Keratinocyte (primary cell): ENCODE results near the gene EXO5. TPM values are rescaled to one million over a fixed set of nuclear protein-coding genes. Genes with fewer than 3 reads are reported as not detected.

Experiments
- DNase-seq: peaks from one replicate; pipeline ENCODE4 v3.0.0-alpha.2; 2011; ENCODE audit warnings: low read depth, missing footprints, low spot score
- FAIRE-seq: peaks from 2 replicates; lab custom pipeline; 2011; peaks lifted over from hg19 to GRCh38; lab: Jason Lieb, UNC
- H2AFZ ChIP-seq: 2 replicates; pipeline ENCODE4 v1.6.0; 2012; ENCODE audit warnings: low read length, control low read depth, inconsistent platforms; ENCODE audit not compliant: control insufficient read depth
- H3K27ac ChIP-seq: 2 replicates; pipeline ENCODE4 v1.5.1; 2011; ENCODE audit warnings: low read length; ENCODE audit not compliant: control insufficient read depth, insufficient read depth
- H3K27me3 ChIP-seq: 3 replicates; pipeline ENCODE4 v1.6.0; 2011; ENCODE audit warnings: low read length; ENCODE audit not compliant: control insufficient read depth, insufficient read depth; ENCODE audit errors: extremely low read depth
- H3K36me3 ChIP-seq, 2 experiments: 2 replicates in 1 of 2; 3 replicates in 1 of 2; pipeline ENCODE4 v1.5.1; 2011; ENCODE audit warnings: low read length in 2 of 2, mild to moderate bottlenecking in 1 of 2; ENCODE audit not compliant: control insufficient read depth in 2 of 2, insufficient read depth in 2 of 2; ENCODE audit errors: extremely low read depth in 1 of 2
- H3K4me1 ChIP-seq: 3 replicates; pipeline ENCODE4 v1.5.1; 2011; ENCODE audit warnings: low read length; ENCODE audit not compliant: control insufficient read depth, insufficient read depth; ENCODE audit errors: extremely low read depth
- H3K4me2 ChIP-seq: 3 replicates; pipeline ENCODE4 v1.6.0; 2011; ENCODE audit warnings: low read depth, low read length; ENCODE audit not compliant: control insufficient read depth, insufficient read depth; ENCODE audit errors: extremely low read depth
- H3K4me3 ChIP-seq, 3 experiments: fragments of 200-600 bp in 1 of 3; sonication (generic) in 1 of 3; 2 replicates in 2 of 3; 3 replicates in 1 of 3; pipeline ENCODE4 v1.5.1; 2011 to 2016; ENCODE audit warnings: low read length in 3 of 3, mild to moderate bottlenecking in 3 of 3, control low read depth in 2 of 3, inconsistent platforms in 1 of 3, low read depth in 1 of 3, mixed read lengths in 1 of 3, mixed run types in 1 of 3, moderate library complexity in 1 of 3; ENCODE audit not compliant: control insufficient read depth in 2 of 3, insufficient read depth in 2 of 3; ENCODE audit errors: extremely low read depth in 1 of 3
- H3K79me2 ChIP-seq: 2 replicates; pipeline ENCODE4 v1.6.0; 2012; ENCODE audit warnings: low read length; ENCODE audit not compliant: control insufficient read depth, insufficient read depth
- H3K9ac ChIP-seq: 3 replicates; pipeline ENCODE4 v1.6.0; 2011; ENCODE audit warnings: low read length; ENCODE audit not compliant: control insufficient read depth, insufficient read depth; ENCODE audit errors: extremely low read depth
- H3K9me1 ChIP-seq: 3 replicates; pipeline ENCODE4 v1.6.0; 2011; ENCODE audit warnings: low read length; ENCODE audit not compliant: control insufficient read depth, insufficient read depth; ENCODE audit errors: extremely low read depth
- H3K9me3 ChIP-seq: 2 replicates; pipeline ENCODE4 v1.5.1; 2012; ENCODE audit warnings: low read depth, low read length; ENCODE audit not compliant: control insufficient read depth
- H4K20me1 ChIP-seq: 3 replicates; pipeline ENCODE4 v1.6.0; 2011; ENCODE audit warnings: low read length; ENCODE audit not compliant: control insufficient read depth, insufficient read depth; ENCODE audit errors: extremely low read depth
- CTCF ChIP-seq, 3 experiments: IDR thresholded peaks in 1 of 3; conservative IDR thresholded peaks in 1 of 3; optimal IDR thresholded peaks in 1 of 3; 2 replicates in 2 of 3; 3 replicates in 1 of 3; pipeline versions ENCODE3 to v1.5.1; 2011; ENCODE audit warnings: low read length in 3 of 3, mild to moderate bottlenecking in 3 of 3, moderate library complexity in 2 of 3, control low read depth in 1 of 3, inconsistent platforms in 1 of 3; ENCODE audit not compliant: insufficient read depth in 2 of 3; ENCODE audit errors: extremely low read depth in 1 of 3
- EZH2 ChIP-seq: IDR thresholded peaks from one replicate; pipeline ENCODE4 v1.6.1; 2012; ENCODE audit warnings: inconsistent platforms, mild to moderate bottlenecking, low read length, moderate library complexity
- dilution Hi-C: fragments of 300-500 bp; cut with MboI; formaldehyde crosslinking; loops from one replicate; pipeline ENCODE4 v1.7.0; 2020; ENCODE audit warnings: low sequenced_read_pairs; ENCODE audit not compliant: extremely low pct_ligation_motif_present
- polyA plus RNA-seq, 5 experiments: library from polyadenylated mRNA; depleted of rRNA in 3 of 5; stranded (reverse) in 3 of 5; stranded (forward) in 1 of 5; unstranded in 1 of 5; fragments of >200 nt; gene quantifications; 1 replicate in 1 of 5; 2 replicates in 3 of 5; 3 replicates in 1 of 5; pipeline versions ENCODE4 v1.2.1 to v1.2.3, GENCODE V29; 2011 to 2012; ENCODE audit warnings: missing spikeins in 2 of 5, low read depth in 1 of 5, low replicate concordance in 1 of 5

EXO5 gene
- polyA plus RNA-seq, 1 donor (not counting 4 experiments of a cell fraction or from before 2014, with no cell fraction given), result 8.6 TPM

- FAIRE-seq (no peak), DNase-seq (no peak)
- H3K79me2 ChIP-seq, result no peaks in the 10 kb centered on the region
- H3K36me3 ChIP-seq, result no peaks in the 10 kb centered on the region
- no peaks in the 10 kb centered on the region for H3K9me1 ChIP-seq
- TF ChIP-seq EZH2, result no peak
- peaks cover 3% of the 10 kb centered on the region for H3K9me3 ChIP-seq
- no peaks in the 10 kb centered on the region for H4K20me1 ChIP-seq
- no peak overlapping the region for H2AFZ ChIP-seq
- no peak overlapping the region for H3K9ac ChIP-seq
- no peak overlapping the region for H3K4me3 ChIP-seq
- H3K27ac ChIP-seq, result no peak overlapping the region
- H3K27me3 ChIP-seq, result no peaks in the 10 kb centered on the region
- dilution Hi-C loops, result no loop called here
- H3K4me1 ChIP-seq, result no peaks in the 10 kb centered on the region
- H3K4me2 ChIP-seq, result no peak overlapping the region
Observed at GRCh38 chr1:40469327-40469726, 39.2 kb upstream of the EXO5 start.

DNA sequence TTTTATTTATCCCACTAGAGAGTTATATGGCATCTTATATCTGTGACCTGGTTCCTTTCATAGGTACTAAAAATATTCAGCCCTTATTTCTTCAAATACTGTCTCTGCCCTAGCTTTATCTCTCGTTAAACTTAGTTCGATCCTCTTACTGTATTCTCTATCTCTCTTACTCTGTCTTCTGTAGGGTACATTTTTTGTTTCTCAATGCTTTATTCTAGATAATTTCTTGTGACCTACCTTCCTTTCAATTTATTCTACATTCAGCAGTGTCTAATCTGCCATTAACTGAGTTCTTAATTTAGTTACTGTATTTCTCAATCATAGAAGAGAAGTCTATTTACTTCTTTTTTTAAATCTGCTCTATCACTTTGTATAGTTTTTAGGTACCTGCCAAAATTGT, 33.3 kb upstream of the EXO5 start:
- H2AFZ ChIP-seq, result no peak overlapping the region
- peaks cover 4% of the 10 kb centered on the region for H3K4me1 ChIP-seq
- H3K9ac ChIP-seq, result no peak overlapping the region
- no peak overlapping the region for H3K27ac ChIP-seq
- H3K4me3 ChIP-seq, result no peak overlapping the region
- TF ChIP-seq EZH2 (no peak), CTCF (optimal IDR thresholded peaks at IDR 0.05 in 1 of 3, IDR thresholded peaks at IDR 0.05 in 1 of 3, conservative IDR thresholded peaks at IDR 0.05 in 1 of 3; ENCODE audit: extremely low read depth in 1 of 3, insufficient read depth in 2 of 3, low read length in 3 of 3) (no peak)
- no peaks in the 10 kb centered on the region for H3K27me3 ChIP-seq
- H3K36me3 ChIP-seq, result no peaks in the 10 kb centered on the region
- no peak overlapping the region for H3K4me2 ChIP-seq
- H3K79me2 ChIP-seq, result no peaks in the 10 kb centered on the region
- FAIRE-seq, result no peak
- H3K9me1 ChIP-seq, result no peaks in the 10 kb centered on the region
- peaks cover 4% of the 10 kb centered on the region for H3K9me3 ChIP-seq
- H4K20me1 ChIP-seq, result no peaks in the 10 kb centered on the region
- no peak for DNase-seq
- dilution Hi-C loops, result no loop called here
